Endodermal cell (in vitro differentiated cells): Measurements from ENCODE around the gene SMIM10L2A. TPM values are rescaled to one million over a fixed set of nuclear protein-coding genes. Genes with fewer than 3 reads are reported as not detected.

Experiments used
- DNase-seq: peaks from one replicate; pipeline ENCODE4 v3.0.0-alpha.2; 2017
- H3K27ac ChIP-seq: 2 replicates; pipeline ENCODE4 v1.5.1; 2013; ENCODE audit warnings: mild to moderate bottlenecking, low read depth, low read length, moderate library complexity
- H3K27me3 ChIP-seq: 2 replicates; pipeline ENCODE4 v1.6.1; 2013; ENCODE audit warnings: mild to moderate bottlenecking, low read length, moderate library complexity; ENCODE audit not compliant: insufficient read depth, control insufficient read depth, poor library complexity, severe bottlenecking
- H3K36me3 ChIP-seq: 2 replicates; pipeline ENCODE4 v1.7.0; 2013; ENCODE audit warnings: mild to moderate bottlenecking, low read length, moderate library complexity; ENCODE audit not compliant: control insufficient read depth, insufficient read depth
- H3K4me1 ChIP-seq: one replicate; pipeline ENCODE4 v1.7.0; 2013; ENCODE audit warnings: low read length; ENCODE audit not compliant: control insufficient read depth, insufficient read depth
- H3K4me3 ChIP-seq: 2 replicates; pipeline ENCODE4 v1.5.1; 2013; ENCODE audit warnings: mild to moderate bottlenecking, low read length, moderate library complexity
- H3K9ac ChIP-seq: 2 replicates; pipeline ENCODE4 v1.6.1; 2013; ENCODE audit warnings: mild to moderate bottlenecking, low read length, moderate library complexity; ENCODE audit not compliant: poor library complexity, severe bottlenecking; ENCODE audit errors: extremely low read depth
- H3K9me3 ChIP-seq: 2 replicates; pipeline ENCODE4 v1.6.1; 2013; ENCODE audit warnings: mild to moderate bottlenecking, low read length, moderate library complexity; ENCODE audit not compliant: control insufficient read depth
- H3K27ac Mint-ChIP-seq: 2 replicates; pipeline ENCODE4 v1.8.0; 2020; ENCODE audit warnings: mixed read lengths
- H3K27me3 Mint-ChIP-seq: 2 replicates; pipeline ENCODE4 v1.8.0; 2021; ENCODE audit warnings: mild to moderate bottlenecking, mixed read lengths; ENCODE audit not compliant: insufficient read depth
- H3K36me3 Mint-ChIP-seq: 2 replicates; pipeline ENCODE4 v1.8.0; 2020; ENCODE audit warnings: low read depth, mixed read lengths
- H3K4me1 Mint-ChIP-seq: 2 replicates; pipeline ENCODE4 v1.8.0; 2020; ENCODE audit warnings: mixed read lengths
- H3K4me3 Mint-ChIP-seq: 2 replicates; pipeline ENCODE4 v1.8.0; 2020; ENCODE audit warnings: mild to moderate bottlenecking, moderate library complexity, mixed read lengths
- H3K9me3 Mint-ChIP-seq: 2 replicates; pipeline ENCODE4 v1.8.0; 2020; ENCODE audit warnings: mild to moderate bottlenecking, mixed read lengths
- WGBS, 2 experiments: methylation state at CpG; one replicate each; pipeline versions ENCODE4 v1.1.5 to v1.1.7; 2013; ENCODE audit warnings: missing lambda C conversion rate in 2 of 2, mixed read lengths in 1 of 2; ENCODE audit not compliant: insufficient coverage in 1 of 2, insufficient read length in 1 of 2; 5-methylcytosine and 5-hydroxymethylcytosine counted together
- total RNA-seq, 2 donors: library from RNA; stranded (reverse); fragmentation: NEBNext Ultra II Directional in 1 of 2; extraction: Animal tissue kit (Norgen Biotek cat#: 25700) in 1 of 2; gene quantifications; 2 replicates in 1 of 2; 3 replicates in 1 of 2; pipeline ENCODE4 v1.2.1, GENCODE V29; 2021
- TF ChIP-seq, protein P1 (sequence below): fragments of 200-600 bp; sonication (generic); conservative IDR thresholded peaks from 2 replicates; pipeline ENCODE4 v1.5.0; 2021; ENCODE audit warnings: antibody characterized with exemption, mild to moderate bottlenecking

The SMIM10L2A gene
- total RNA-seq, 2 donors from 2014 or later: 3.8 to 6.1 TPM

DNA sequence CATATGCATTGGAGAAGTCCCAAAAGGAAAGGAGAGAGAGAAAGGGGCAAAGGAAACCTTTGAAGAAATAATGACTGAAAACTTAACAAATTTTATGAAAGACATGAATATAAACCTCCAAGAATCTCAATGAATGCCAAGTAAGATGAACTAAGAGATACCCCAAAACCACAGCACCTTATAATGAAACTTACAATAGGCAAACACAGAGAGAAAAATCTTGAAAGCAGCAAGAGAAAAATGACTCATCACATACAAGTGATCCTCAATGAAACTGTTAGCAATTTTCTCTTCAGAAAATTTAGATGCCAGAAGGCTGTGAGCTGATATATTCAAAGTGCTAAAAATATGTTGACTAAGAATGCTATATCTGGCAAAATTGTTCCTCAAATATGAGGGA lies 10.1 kb downstream of the SMIM10L2A start:
- no peak overlapping the region for H3K27ac ChIP-seq
- no peak overlapping the region for H3K4me3 ChIP-seq
- H3K9ac ChIP-seq: no peak overlapping the region
- DNase-seq: no peak
- TF ChIP-seq, protein P1, sequence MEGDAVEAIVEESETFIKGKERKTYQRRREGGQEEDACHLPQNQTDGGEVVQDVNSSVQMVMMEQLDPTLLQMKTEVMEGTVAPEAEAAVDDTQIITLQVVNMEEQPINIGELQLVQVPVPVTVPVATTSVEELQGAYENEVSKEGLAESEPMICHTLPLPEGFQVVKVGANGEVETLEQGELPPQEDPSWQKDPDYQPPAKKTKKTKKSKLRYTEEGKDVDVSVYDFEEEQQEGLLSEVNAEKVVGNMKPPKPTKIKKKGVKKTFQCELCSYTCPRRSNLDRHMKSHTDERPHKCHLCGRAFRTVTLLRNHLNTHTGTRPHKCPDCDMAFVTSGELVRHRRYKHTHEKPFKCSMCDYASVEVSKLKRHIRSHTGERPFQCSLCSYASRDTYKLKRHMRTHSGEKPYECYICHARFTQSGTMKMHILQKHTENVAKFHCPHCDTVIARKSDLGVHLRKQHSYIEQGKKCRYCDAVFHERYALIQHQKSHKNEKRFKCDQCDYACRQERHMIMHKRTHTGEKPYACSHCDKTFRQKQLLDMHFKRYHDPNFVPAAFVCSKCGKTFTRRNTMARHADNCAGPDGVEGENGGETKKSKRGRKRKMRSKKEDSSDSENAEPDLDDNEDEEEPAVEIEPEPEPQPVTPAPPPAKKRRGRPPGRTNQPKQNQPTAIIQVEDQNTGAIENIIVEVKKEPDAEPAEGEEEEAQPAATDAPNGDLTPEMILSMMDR: no peak
- peaks cover 3% of the 10 kb centered on the region for H3K27me3 Mint-ChIP-seq
- no peaks in the 10 kb centered on the region for H3K27me3 ChIP-seq
- H3K36me3 ChIP-seq: no peaks in the 10 kb centered on the region
- H3K9me3 Mint-ChIP-seq: peaks cover 64% of the 10 kb centered on the region
- H3K4me3 Mint-ChIP-seq: no peak overlapping the region
- H3K4me1 Mint-ChIP-seq: peaks cover 4% of the 10 kb centered on the region
- no peak overlapping the region for H3K27ac Mint-ChIP-seq
- no peaks in the 10 kb centered on the region for H3K4me1 ChIP-seq
- H3K36me3 Mint-ChIP-seq: no peaks in the 10 kb centered on the region
- no peaks in the 10 kb centered on the region for H3K9me3 ChIP-seq

DNA sequence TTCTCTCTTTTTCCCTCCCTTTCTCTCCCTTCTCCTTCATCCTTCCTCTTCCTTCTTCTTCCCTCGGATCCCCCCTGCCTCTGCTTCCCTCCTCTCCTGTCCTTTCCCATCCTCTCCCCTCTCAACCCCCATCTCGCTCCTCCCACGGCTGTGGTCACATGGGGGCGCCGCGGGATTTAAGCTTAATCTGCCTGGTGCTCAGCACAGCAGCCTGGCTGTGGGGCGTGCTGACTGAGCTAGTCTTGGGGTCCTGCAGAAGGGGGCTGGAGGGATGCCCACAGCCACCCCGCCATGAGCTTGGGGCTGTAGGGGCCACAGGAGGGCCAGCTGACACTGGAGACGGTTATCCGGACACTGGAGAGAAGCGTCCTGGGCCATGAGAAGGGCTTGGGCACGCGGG lies 10.7 kb downstream of the SMIM10L2A start:
- Histone ChIP-seq H3K9ac (no peak overlapping the region), H3K27me3 (no peaks in the 10 kb centered on the region), H3K36me3 (no peaks in the 10 kb centered on the region), H3K9me3 (no peaks in the 10 kb centered on the region), H3K4me1 (no peaks in the 10 kb centered on the region), H3K27ac (no peak overlapping the region), H3K4me3 (no peak overlapping the region)
- H3K27me3 Mint-ChIP-seq: peaks cover 3% of the 10 kb centered on the region
- H3K9me3 Mint-ChIP-seq: peaks cover 64% of the 10 kb centered on the region
- TF ChIP-seq, protein P1: no peak
- H3K27ac Mint-ChIP-seq: no peak overlapping the region
- no peaks in the 10 kb centered on the region for H3K36me3 Mint-ChIP-seq
- DNase-seq: no peak
- H3K4me3 Mint-ChIP-seq: no peak overlapping the region
- peaks cover 4% of the 10 kb centered on the region for H3K4me1 Mint-ChIP-seq
- 88% methylated on average over 13 of the region's 13 CpGs; no CpG with 5 or more reads in 1 of the 2 experiments for WGBS, 2 experiments

DNA sequence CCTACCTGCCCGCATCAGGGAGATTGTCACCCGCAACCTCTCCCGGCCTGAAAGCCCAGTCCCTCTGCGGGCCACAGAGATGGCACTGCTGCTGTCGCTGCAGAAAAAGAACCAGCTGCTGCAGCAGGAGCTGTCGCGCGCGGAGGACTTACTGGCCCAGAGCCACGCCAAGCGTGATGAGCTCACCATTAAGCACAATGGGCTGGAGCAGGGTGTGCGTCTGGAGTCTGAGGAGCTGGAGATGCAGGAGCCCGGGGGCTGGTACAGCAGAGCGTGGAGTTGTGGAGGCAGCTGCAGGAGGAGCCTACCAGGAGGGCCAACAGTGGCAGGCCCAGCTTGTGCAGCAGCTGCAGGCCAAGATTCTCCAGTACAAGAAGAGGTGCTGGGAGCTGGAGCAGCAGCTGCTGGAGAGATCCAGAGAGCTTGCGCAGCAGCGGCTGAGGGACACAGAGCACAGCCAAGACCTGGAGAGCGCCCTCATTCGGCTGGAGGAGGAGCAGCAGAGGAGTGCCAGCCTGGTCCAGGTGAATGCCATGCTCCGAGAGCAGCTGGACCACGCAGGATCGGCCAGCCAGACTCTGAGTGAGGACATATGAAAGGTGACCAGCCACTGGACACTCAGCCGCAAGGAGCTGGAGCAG lies 11.3 kb downstream of the SMIM10L2A start:
- no peak overlapping the region for H3K4me3 Mint-ChIP-seq
- no peaks in the 10 kb centered on the region for H3K36me3 Mint-ChIP-seq
- TF ChIP-seq, protein P1: no peak
- H3K4me1 Mint-ChIP-seq: peaks cover 4% of the 10 kb centered on the region
- H3K9ac ChIP-seq: no peak overlapping the region
- no peaks in the 10 kb centered on the region for H3K9me3 ChIP-seq
- no peak overlapping the region for H3K27ac Mint-ChIP-seq
- H3K4me1 ChIP-seq: no peaks in the 10 kb centered on the region
- no peak overlapping the region for H3K4me3 ChIP-seq
- H3K27ac ChIP-seq: no peak overlapping the region
- peaks cover 3% of the 10 kb centered on the region for H3K27me3 Mint-ChIP-seq
- H3K27me3 ChIP-seq: no peaks in the 10 kb centered on the region
- WGBS, 2 experiments: 93 to 95% methylated on average over 7 to 22 of the region's 22 CpGs
- DNase-seq: no peak
- peaks cover 65% of the 10 kb centered on the region for H3K9me3 Mint-ChIP-seq
- H3K36me3 ChIP-seq: no peaks in the 10 kb centered on the region
